Vagina (tissue), 2 donors: Measurements from ENCODE around the gene MIPEP.

Experiments used
- POLR2AphosphoS5 ChIP-seq, 2 donors: sonication (generic); formaldehyde crosslinking; IDR thresholded peaks; one replicate each; pipeline ENCODE4 v1.9.0; 2017; ENCODE audit warnings: antibody characterized with exemption in 2 of 2, mild to moderate bottlenecking in 2 of 2, low read depth in 1 of 2; ENCODE audit not compliant: insufficient read depth in 1 of 2
- TF ChIP-seq, protein P1 (sequence below), 3 experiments: fragments of 450-650 bp in 2 of 3; fragments of 200-600 bp in 1 of 3; sonication (generic) in 1 of 3; IDR thresholded peaks; one replicate each; pipeline ENCODE4 v1.5.1; 2017 to 2019; ENCODE audit warnings: antibody characterized with exemption in 3 of 3, mild to moderate bottlenecking in 2 of 3, moderate library complexity in 2 of 3

DNA sequence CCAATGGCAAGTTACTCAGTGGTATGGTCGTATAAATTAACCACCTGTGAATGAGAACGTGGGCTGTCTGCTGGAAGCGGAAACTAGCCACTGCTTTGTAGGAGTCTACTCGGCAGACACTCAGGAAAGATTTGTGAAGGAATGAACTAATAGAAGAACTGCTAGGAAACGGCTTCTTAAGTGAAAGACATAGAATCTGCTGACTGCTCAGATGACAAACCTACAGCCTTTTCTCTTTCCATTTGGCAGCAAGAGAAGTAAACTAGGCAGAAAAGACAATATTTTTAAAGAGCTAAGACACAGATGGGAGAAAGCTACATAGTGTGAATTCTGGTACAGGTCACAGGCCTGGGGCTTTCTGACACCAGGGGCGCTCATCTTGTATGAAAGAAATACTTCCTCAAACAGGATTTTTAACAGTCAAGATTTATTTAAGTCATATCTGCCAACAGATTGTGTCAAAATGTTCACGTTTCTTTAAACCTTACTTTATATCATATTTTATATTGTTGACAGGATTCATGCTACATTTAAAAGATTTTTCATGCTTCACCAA lies 78.4 kb downstream of the MIPEP start:
- TF ChIP-seq, protein P1, sequence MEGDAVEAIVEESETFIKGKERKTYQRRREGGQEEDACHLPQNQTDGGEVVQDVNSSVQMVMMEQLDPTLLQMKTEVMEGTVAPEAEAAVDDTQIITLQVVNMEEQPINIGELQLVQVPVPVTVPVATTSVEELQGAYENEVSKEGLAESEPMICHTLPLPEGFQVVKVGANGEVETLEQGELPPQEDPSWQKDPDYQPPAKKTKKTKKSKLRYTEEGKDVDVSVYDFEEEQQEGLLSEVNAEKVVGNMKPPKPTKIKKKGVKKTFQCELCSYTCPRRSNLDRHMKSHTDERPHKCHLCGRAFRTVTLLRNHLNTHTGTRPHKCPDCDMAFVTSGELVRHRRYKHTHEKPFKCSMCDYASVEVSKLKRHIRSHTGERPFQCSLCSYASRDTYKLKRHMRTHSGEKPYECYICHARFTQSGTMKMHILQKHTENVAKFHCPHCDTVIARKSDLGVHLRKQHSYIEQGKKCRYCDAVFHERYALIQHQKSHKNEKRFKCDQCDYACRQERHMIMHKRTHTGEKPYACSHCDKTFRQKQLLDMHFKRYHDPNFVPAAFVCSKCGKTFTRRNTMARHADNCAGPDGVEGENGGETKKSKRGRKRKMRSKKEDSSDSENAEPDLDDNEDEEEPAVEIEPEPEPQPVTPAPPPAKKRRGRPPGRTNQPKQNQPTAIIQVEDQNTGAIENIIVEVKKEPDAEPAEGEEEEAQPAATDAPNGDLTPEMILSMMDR (IDR thresholded peaks at IDR 0.05), result no peak
- TF ChIP-seq POLR2AphosphoS5 (IDR thresholded peaks at IDR 0.05; ENCODE audit: insufficient read depth in 1 of 2, low read depth in 1 of 2), result no peak
